ENCODE measurements around the gene NRP2. TPM values are rescaled to one million over a fixed set of nuclear protein-coding genes. Genes with fewer than 3 reads are reported as not detected.

Gene NRP2
- polyA plus RNA-seq, 1 experiment = 114 TPM

- no peaks in the 10 kb centered on the region for H3K27me3 ChIP-seq (ENCODE audit: control insufficient read depth, insufficient read depth, low read length)
- H3K9me3 ChIP-seq (ENCODE audit: control insufficient read depth, insufficient read depth, low read length) = no peaks in the 10 kb centered on the region
- DNase-seq (ENCODE audit: low read depth, low spot score) = no peak
- POLR2A ChIA-PET = no interaction called here
- no peak for TF ChIP-seq CTCF (IDR thresholded peaks at IDR 0.05; ENCODE audit: low read depth, low read length)
- CTCF ChIA-PET = interaction anchor here (0.6 to 2.7 kb wide), 3 partner anchors 17 to 448 kb away, joined by 3 to 11 read pairs (median 3); no protein-coding TSS in a partner anchor
- no peak overlapping the region for H3K27ac ChIP-seq (ENCODE audit: low read depth, low read length)
- H3K4me3 ChIP-seq (ENCODE audit: low read depth, low read length) = no peak overlapping the region
Measured at GRCh38 chr2:205658572-205658971, 23.7 kb upstream of the NRP2 start.

- no peak for TF ChIP-seq CTCF (IDR thresholded peaks at IDR 0.05; ENCODE audit: low read depth, low read length)
- CTCF ChIA-PET = interaction anchor here (2.7 kb wide), 1 partner anchor 16 kb away, joined by 11 read pairs; no protein-coding TSS in a partner anchor
- Histone ChIP-seq H3K27me3 (ENCODE audit: control insufficient read depth, insufficient read depth, low read length) (no peaks in the 10 kb centered on the region), H3K27ac (ENCODE audit: low read depth, low read length) (no peak overlapping the region), H3K9me3 (ENCODE audit: control insufficient read depth, insufficient read depth, low read length) (no peaks in the 10 kb centered on the region), H3K4me3 (ENCODE audit: low read depth, low read length) (no peak overlapping the region)
- POLR2A ChIA-PET = interaction anchor here (0.6 to 1.4 kb wide), 2 partner anchors 22 to 480 kb away, joined by 6 to 8 read pairs; partner anchors contain the start of gene NRP2
- DNase-seq (ENCODE audit: low read depth, low spot score) = no peak
Measured at GRCh38 chr2:205659922-205660321, 22.4 kb upstream of the NRP2 start.

GRCh38 chr2:205660521-205661124, 21.7 kb upstream of the NRP2 start:
- peak; percentile 91 for DNase-seq (ENCODE audit: low read depth, low spot score)
- no peak for TF ChIP-seq CTCF (IDR thresholded peaks at IDR 0.05; ENCODE audit: low read depth, low read length)
- POLR2A ChIA-PET = interaction anchor here (0.6 to 1.4 kb wide), 2 partner anchors 22 to 480 kb away, joined by 6 to 8 read pairs; partner anchors contain the start of gene NRP2
- Histone ChIP-seq H3K9me3 (ENCODE audit: control insufficient read depth, insufficient read depth, low read length) (no peaks in the 10 kb centered on the region), H3K27ac (ENCODE audit: low read depth, low read length) (peak overlapping the region; percentile 54), H3K27me3 (ENCODE audit: control insufficient read depth, insufficient read depth, low read length) (no peaks in the 10 kb centered on the region), H3K4me3 (ENCODE audit: low read depth, low read length) (no peak overlapping the region)
- CTCF ChIA-PET = interaction anchor here (0.6 to 2.7 kb wide), 2 partner anchors 15 to 95 kb away, joined by 3 to 11 read pairs; no protein-coding TSS in a partner anchor

GRCh38 chr2:205661281-205661680, 21.0 kb upstream of the NRP2 start:
- H3K27me3 ChIP-seq (ENCODE audit: control insufficient read depth, insufficient read depth, low read length) = no peaks in the 10 kb centered on the region
- POLR2A ChIA-PET = interaction anchor here (1.4 kb wide), 1 partner anchor 21 kb away, joined by 8 read pairs; the partner anchor contains the start of gene NRP2
- CTCF ChIA-PET = interaction anchor here (1.5 to 2.7 kb wide), 2 partner anchors 14 to 18 kb away, joined by 8 to 11 read pairs; no protein-coding TSS in a partner anchor
- peak overlapping the region; percentile 54 for H3K27ac ChIP-seq (ENCODE audit: low read depth, low read length)
- no peak for DNase-seq (ENCODE audit: low read depth, low spot score)
- no peak for TF ChIP-seq CTCF (IDR thresholded peaks at IDR 0.05; ENCODE audit: low read depth, low read length)
- no peaks in the 10 kb centered on the region for H3K9me3 ChIP-seq (ENCODE audit: control insufficient read depth, insufficient read depth, low read length)
- no peak overlapping the region for H3K4me3 ChIP-seq (ENCODE audit: low read depth, low read length)

All from AG04450 (cell line).